ENCODE data around the gene PLCD3.

Gene PLCD3

GRCh38 chr17:45098869-45099616 is 33.3 kb downstream of the PLCD3 start:
- no peak overlapping the region for H3K23ac ChIP-seq (ENCODE audit: low read length in 2 of 2)
- no peak overlapping the region for H3K14ac ChIP-seq (ENCODE audit: low read length in 2 of 2)
- 51% methylated on average over 9 of the region's 9 CpGs for WGBS
- H3K4me3 ChIP-seq (ENCODE audit: insufficient read depth in 1 of 2, low read depth in 1 of 2, low read length in 2 of 2) = no peak overlapping the region
- peak overlapping the region; percentile 35 for H3K27ac ChIP-seq (ENCODE audit: low read length, poor library complexity, severe bottlenecking)
- H3K36me3 ChIP-seq (ENCODE audit: control insufficient read depth in 1 of 2, insufficient read depth in 2 of 2, low read depth in 1 of 2, low read length in 2 of 2) = peaks cover 71 to 77% of the 10 kb centered on the region in 2 experiments
- H2BK5ac ChIP-seq (ENCODE audit: low read depth, low read length, poor library complexity, severe bottlenecking) = no peak overlapping the region
- H3K4me2 ChIP-seq (ENCODE audit: low read length, poor library complexity, severe bottlenecking) = no peak overlapping the region
- peaks cover 35% of the 10 kb centered on the region for H3K79me1 ChIP-seq (replicated peaks; ENCODE audit: low read length, poor library complexity, severe bottlenecking)
- no peak overlapping the region for H3K18ac ChIP-seq (ENCODE audit: low read depth in 1 of 2, low read length in 2 of 2)
- H2AK5ac ChIP-seq (ENCODE audit: low read length, severe bottlenecking) = no peak overlapping the region
- no peaks in the 10 kb centered on the region for H3K27me3 ChIP-seq (ENCODE audit: control insufficient read depth in 1 of 2, insufficient read depth in 1 of 2, low read length in 2 of 2)
- H4K8ac ChIP-seq (ENCODE audit: low read length) = no peak overlapping the region
- peaks cover 20% of the 10 kb centered on the region for H3K4me1 ChIP-seq (ENCODE audit: control insufficient read depth, insufficient read depth, low read depth, low read length)
- no peak overlapping the region for H4K91ac ChIP-seq (ENCODE audit: low read length)
- no peak overlapping the region for H2BK15ac ChIP-seq (ENCODE audit: low read depth, poor library complexity, severe bottlenecking)
- H3K9ac ChIP-seq (ENCODE audit: low read length) = peak overlapping the region; percentile 63
- H2BK12ac ChIP-seq (ENCODE audit: low read length in 2 of 2) = no peak overlapping the region
- H2BK120ac ChIP-seq (ENCODE audit: low read depth, low read length) = no peak overlapping the region
- H3K4ac ChIP-seq (ENCODE audit: low read depth in 1 of 2, low read length in 2 of 2) = no peak overlapping the region
- H3K9me3 ChIP-seq (ENCODE audit: control insufficient read depth, low read length) = no peaks in the 10 kb centered on the region
- DNase-seq = peak; percentile 84
- no peak overlapping the region for H2AFZ ChIP-seq (ENCODE audit: low read depth, low read length)

- H3K4me3 ChIP-seq (ENCODE audit: insufficient read depth in 1 of 2, low read depth in 1 of 2, low read length in 2 of 2) = no peak overlapping the region
- no peaks in the 10 kb centered on the region for H3K9me3 ChIP-seq (ENCODE audit: control insufficient read depth, low read length)
- H3K79me1 ChIP-seq (replicated peaks; ENCODE audit: low read length, poor library complexity, severe bottlenecking) = peaks cover 32% of the 10 kb centered on the region
- H3K4me1 ChIP-seq (ENCODE audit: control insufficient read depth, insufficient read depth, low read depth, low read length) = peaks cover 22% of the 10 kb centered on the region
- peak overlapping the region; percentile 63 for H3K9ac ChIP-seq (ENCODE audit: low read length)
- H4K8ac ChIP-seq (ENCODE audit: low read length) = peak overlapping the region; percentile 84
- H4K91ac ChIP-seq (ENCODE audit: low read length) = no peak overlapping the region
- H3K4ac ChIP-seq (ENCODE audit: low read depth in 1 of 2, low read length in 2 of 2) = no peak overlapping the region
- no peak overlapping the region for H3K27ac ChIP-seq (ENCODE audit: low read length, poor library complexity, severe bottlenecking)
- H2AK5ac ChIP-seq (ENCODE audit: low read length, severe bottlenecking) = no peak overlapping the region
- H2BK12ac ChIP-seq (ENCODE audit: low read length in 2 of 2) = peak overlapping the region in 1 of 2 experiments; percentile 29
- WGBS = 94% methylated on average over 12 of the region's 13 CpGs
- H2BK120ac ChIP-seq (ENCODE audit: low read depth, low read length) = no peak overlapping the region
- no peak overlapping the region for H3K18ac ChIP-seq (ENCODE audit: low read depth in 1 of 2, low read length in 2 of 2)
- DNase-seq = no peak
- H3K27me3 ChIP-seq (ENCODE audit: control insufficient read depth in 1 of 2, insufficient read depth in 1 of 2, low read length in 2 of 2) = no peaks in the 10 kb centered on the region
- H3K23ac ChIP-seq (ENCODE audit: low read length in 2 of 2) = no peak overlapping the region
- no peak overlapping the region for H2AFZ ChIP-seq (ENCODE audit: low read depth, low read length)
- no peak overlapping the region for H2BK5ac ChIP-seq (ENCODE audit: low read depth, low read length, poor library complexity, severe bottlenecking)
- peaks cover 70 to 76% of the 10 kb centered on the region in 2 experiments for H3K36me3 ChIP-seq (ENCODE audit: control insufficient read depth in 1 of 2, insufficient read depth in 2 of 2, low read depth in 1 of 2, low read length in 2 of 2)
- H3K4me2 ChIP-seq (ENCODE audit: low read length, poor library complexity, severe bottlenecking) = no peak overlapping the region
- no peak overlapping the region for H3K14ac ChIP-seq (ENCODE audit: low read length in 2 of 2)
- H2BK15ac ChIP-seq (ENCODE audit: low read depth, poor library complexity, severe bottlenecking) = peak overlapping the region; percentile 15
Measured at GRCh38 chr17:45098081-45098868, 34.0 kb downstream of the PLCD3 start.

GRCh38 chr17:45096926-45097325 is 35.4 kb downstream of the PLCD3 start:
- no peak overlapping the region for H2BK5ac ChIP-seq (ENCODE audit: low read depth, low read length, poor library complexity, severe bottlenecking)
- no peak overlapping the region for H3K23ac ChIP-seq (ENCODE audit: low read length in 2 of 2)
- H3K27me3 ChIP-seq (ENCODE audit: control insufficient read depth in 1 of 2, insufficient read depth in 1 of 2, low read length in 2 of 2) = no peaks in the 10 kb centered on the region
- DNase-seq = no peak
- H2AFZ ChIP-seq (ENCODE audit: low read depth, low read length) = no peak overlapping the region
- H3K9ac ChIP-seq (ENCODE audit: low read length) = peak overlapping the region; percentile 29
- no peak overlapping the region for H3K14ac ChIP-seq (ENCODE audit: low read length in 2 of 2)
- no peak overlapping the region for H4K91ac ChIP-seq (ENCODE audit: low read length)
- H3K79me1 ChIP-seq (replicated peaks; ENCODE audit: low read length, poor library complexity, severe bottlenecking) = peaks cover 30% of the 10 kb centered on the region
- no peak overlapping the region for H2BK15ac ChIP-seq (ENCODE audit: low read depth, poor library complexity, severe bottlenecking)
- peaks cover 62 to 66% of the 10 kb centered on the region in 2 experiments for H3K36me3 ChIP-seq (ENCODE audit: control insufficient read depth in 1 of 2, insufficient read depth in 2 of 2, low read depth in 1 of 2, low read length in 2 of 2)
- no peak overlapping the region for H3K18ac ChIP-seq (ENCODE audit: low read depth in 1 of 2, low read length in 2 of 2)
- H3K4me3 ChIP-seq (ENCODE audit: insufficient read depth in 1 of 2, low read depth in 1 of 2, low read length in 2 of 2) = no peak overlapping the region
- no peak overlapping the region for H3K27ac ChIP-seq (ENCODE audit: low read length, poor library complexity, severe bottlenecking)
- no peak overlapping the region for H2AK5ac ChIP-seq (ENCODE audit: low read length, severe bottlenecking)
- no peak overlapping the region for H3K4ac ChIP-seq (ENCODE audit: low read depth in 1 of 2, low read length in 2 of 2)
- H2BK12ac ChIP-seq (ENCODE audit: low read length in 2 of 2) = no peak overlapping the region
- H3K9me3 ChIP-seq (ENCODE audit: control insufficient read depth, low read length) = no peaks in the 10 kb centered on the region
- WGBS = 98% methylated on average over 7 of the region's 11 CpGs
- no peak overlapping the region for H2BK120ac ChIP-seq (ENCODE audit: low read depth, low read length)
- H4K8ac ChIP-seq (ENCODE audit: low read length) = no peak overlapping the region
- peaks cover 17% of the 10 kb centered on the region for H3K4me1 ChIP-seq (ENCODE audit: control insufficient read depth, insufficient read depth, low read depth, low read length)
- no peak overlapping the region for H3K4me2 ChIP-seq (ENCODE audit: low read length, poor library complexity, severe bottlenecking)

GRCh38 chr17:45096141-45096540 is 36.2 kb downstream of the PLCD3 start:
- H4K8ac ChIP-seq (ENCODE audit: low read length) = no peak overlapping the region
- H2AK5ac ChIP-seq (ENCODE audit: low read length, severe bottlenecking) = peak overlapping the region; percentile 35
- H3K4me2 ChIP-seq (ENCODE audit: low read length, poor library complexity, severe bottlenecking) = no peak overlapping the region
- no peak overlapping the region for H2BK120ac ChIP-seq (ENCODE audit: low read depth, low read length)
- no peak overlapping the region for H3K4ac ChIP-seq (ENCODE audit: low read depth in 1 of 2, low read length in 2 of 2)
- whole genome bisulfite sequencing = 91% methylated on average over 3 of the region's 3 CpGs
- no peak overlapping the region for H3K14ac ChIP-seq (ENCODE audit: low read length in 2 of 2)
- no peak overlapping the region for H2BK12ac ChIP-seq (ENCODE audit: low read length in 2 of 2)
- peaks cover 63 to 70% of the 10 kb centered on the region in 2 experiments for H3K36me3 ChIP-seq (ENCODE audit: control insufficient read depth in 1 of 2, insufficient read depth in 2 of 2, low read depth in 1 of 2, low read length in 2 of 2)
- DNase-seq = peak; percentile 58
- no peak overlapping the region for H4K91ac ChIP-seq (ENCODE audit: low read length)
- no peaks in the 10 kb centered on the region for H3K9me3 ChIP-seq (ENCODE audit: control insufficient read depth, low read length)
- H3K27ac ChIP-seq (ENCODE audit: low read length, poor library complexity, severe bottlenecking) = no peak overlapping the region
- no peak overlapping the region for H2AFZ ChIP-seq (ENCODE audit: low read depth, low read length)
- no peak overlapping the region for H2BK15ac ChIP-seq (ENCODE audit: low read depth, poor library complexity, severe bottlenecking)
- no peaks in the 10 kb centered on the region for H3K27me3 ChIP-seq (ENCODE audit: control insufficient read depth in 1 of 2, insufficient read depth in 1 of 2, low read length in 2 of 2)
- peak overlapping the region; percentile 29 for H3K9ac ChIP-seq (ENCODE audit: low read length)
- no peak overlapping the region for H3K4me3 ChIP-seq (ENCODE audit: insufficient read depth in 1 of 2, low read depth in 1 of 2, low read length in 2 of 2)
- H2BK5ac ChIP-seq (ENCODE audit: low read depth, low read length, poor library complexity, severe bottlenecking) = no peak overlapping the region
- H3K18ac ChIP-seq (ENCODE audit: low read depth in 1 of 2, low read length in 2 of 2) = no peak overlapping the region
- H3K23ac ChIP-seq (ENCODE audit: low read length in 2 of 2) = no peak overlapping the region
- H3K4me1 ChIP-seq (ENCODE audit: control insufficient read depth, insufficient read depth, low read depth, low read length) = peaks cover 17% of the 10 kb centered on the region
- H3K79me1 ChIP-seq (replicated peaks; ENCODE audit: low read length, poor library complexity, severe bottlenecking) = peaks cover 30% of the 10 kb centered on the region

All from mesenchymal stem cell (in vitro differentiated cells and primary cell).